Erythroblast (primary cell): ENCODE results near the gene GYPC.

Experiments
- GATA1 ChIP-seq: IDR thresholded peaks from 2 replicates; pipeline ENCODE4 v1.6.1; 2011; ENCODE audit warnings: low read depth, mild to moderate bottlenecking, control low read depth, low read length, moderate library complexity
- POLR2A ChIP-seq: IDR thresholded peaks from 2 replicates; pipeline ENCODE4 v1.6.1; 2011; ENCODE audit warnings: mild to moderate bottlenecking, low read length

- TF ChIP-seq POLR2A (no peak), GATA1 (no peak)
These were observed 39.3 kb upstream of the GYPC start for GRCh38 chr2:126616606-126617069.
